HG03442 (cell line): ENCODE measurements around the gene DRC3.
A peak's percentile ranks its signal among the peaks of the same experiment; 100 is the strongest.

Experiments
- ATAC-seq: cut with Tn5 transposase; IDR thresholded peaks from one replicate; pipeline ENCODE4 v1.9.1; 2021; ENCODE audit warnings: mild to moderate bottlenecking, moderate library complexity; ENCODE audit not compliant: unreplicated experiment

The DRC3 gene

GRCh38 chr17:18017958-18018357 lies 45.3 kb downstream of the DRC3 start:
- ATAC-seq, result no peak

GRCh38 chr17:18018411-18018921 lies 45.8 kb downstream of the DRC3 start:
- no peak for ATAC-seq

GRCh38 chr17:18019838-18020154 lies 47.1 kb downstream of the DRC3 start:
- no peak for ATAC-seq

- no peak for ATAC-seq
Measured at GRCh38 chr17:18020971-18021370, 48.3 kb downstream of the DRC3 start.

GRCh38 chr17:18021372-18021771 lies 48.7 kb downstream of the DRC3 start:
- no peak for ATAC-seq

- ATAC-seq, result no peak
Measured at GRCh38 chr17:18025241-18025944, 52.7 kb downstream of the DRC3 start.

GRCh38 chr17:18025945-18026776 lies 53.5 kb downstream of the DRC3 start:
- ATAC-seq, result no peak

GRCh38 chr17:18027280-18027679 lies 54.6 kb downstream of the DRC3 start:
- no peak for ATAC-seq

GRCh38 chr17:18028114-18028951 lies 55.7 kb downstream of the DRC3 start:
- ATAC-seq, result no peak

GRCh38 chr17:18028952-18029540 lies 56.4 kb downstream of the DRC3 start:
- no peak for ATAC-seq

GRCh38 chr17:18031955-18032354 lies 59.3 kb downstream of the DRC3 start:
- no peak for ATAC-seq

GRCh38 chr17:18033442-18034099 lies 60.9 kb downstream of the DRC3 start:
- no peak for ATAC-seq

- ATAC-seq, result no peak
Measured at GRCh38 chr17:18035704-18036103, 63.0 kb downstream of the DRC3 start.

- no peak for ATAC-seq
Measured at GRCh38 chr17:18037486-18037885, 64.8 kb downstream of the DRC3 start.

GRCh38 chr17:18038149-18038850 lies 65.6 kb downstream of the DRC3 start:
- no peak for ATAC-seq

GRCh38 chr17:18038861-18039534 lies 66.3 kb downstream of the DRC3 start, which contains the start of the genes ATPAF2 and GID4:
Gene ATPAF2, minus strand, starts transcription at chr17:18039168. Its CDS starts 155 bp downstream, at chr17:18039013.
Gene GID4, plus strand, starts transcription at chr17:18039408. Its CDS starts 57 bp downstream, at chr17:18039465.
- ATAC-seq, result peak; percentile 84

- peak; percentile 24 for ATAC-seq
Measured at GRCh38 chr17:18039535-18040260, 67.0 kb downstream of the DRC3 start.

GRCh38 chr17:18040261-18040858 lies 67.7 kb downstream of the DRC3 start:
- no peak for ATAC-seq
